Trophoblast cell (in vitro differentiated cells and primary cell): ENCODE data around the gene ZNF605.
"Not testable (repeated sequence)": the region's sequence is repeated elsewhere in the genome, so short reads cannot be mapped to it uniquely, and the experiment has no call there.

Source experiments
- DNase-seq, 2 donors: peaks; one replicate each; pipeline ENCODE4 v3.0.0-alpha.2; 2016
- H2AFZ ChIP-seq: 2 replicates; pipeline ENCODE4 v1.6.1; 2013; ENCODE audit warnings: low read length, moderate library complexity, mild to moderate bottlenecking; ENCODE audit not compliant: insufficient read depth, poor library complexity
- H2AK5ac ChIP-seq: 2 replicates; pipeline ENCODE4 v1.6.1; 2013; ENCODE audit warnings: mild to moderate bottlenecking, low read length
- H2BK120ac ChIP-seq: 2 replicates; pipeline ENCODE4 v1.6.1; 2013; ENCODE audit warnings: low read length, mild to moderate bottlenecking, moderate library complexity; ENCODE audit not compliant: insufficient read depth, poor library complexity
- H2BK12ac ChIP-seq: 2 replicates; pipeline ENCODE4 v1.6.1; 2013; ENCODE audit warnings: mild to moderate bottlenecking, low read length, moderate library complexity
- H2BK5ac ChIP-seq: 2 replicates; pipeline ENCODE4 v1.6.1; 2013; ENCODE audit warnings: low read length, low read depth, moderate library complexity, mild to moderate bottlenecking; ENCODE audit not compliant: poor library complexity
- H3K14ac ChIP-seq: 2 replicates; pipeline ENCODE4 v1.6.1; 2013; ENCODE audit warnings: mild to moderate bottlenecking, low read length
- H3K18ac ChIP-seq: 2 replicates; pipeline ENCODE4 v1.6.1; 2013; ENCODE audit warnings: mild to moderate bottlenecking, low read length
- H3K23ac ChIP-seq: 2 replicates; pipeline ENCODE4 v1.6.1; 2013; ENCODE audit warnings: low read length
- H3K27ac ChIP-seq: 2 replicates; pipeline ENCODE4 v1.5.1; 2013; ENCODE audit warnings: low read depth, mild to moderate bottlenecking, inconsistent platforms, low read length, moderate library complexity
- H3K27me3 ChIP-seq: 2 replicates; pipeline ENCODE4 v1.6.1; 2013; ENCODE audit warnings: inconsistent platforms, mild to moderate bottlenecking, low read length, moderate library complexity; ENCODE audit not compliant: insufficient read depth
- H3K36me3 ChIP-seq, 2 experiments: 1 replicate in 1 of 2; 2 replicates in 1 of 2; pipeline ENCODE4 v1.6.1; 2013; ENCODE audit warnings: low read length in 2 of 2, mild to moderate bottlenecking in 2 of 2, moderate library complexity in 1 of 2; ENCODE audit not compliant: insufficient read depth in 2 of 2, control insufficient read depth in 1 of 2
- H3K4ac ChIP-seq: 2 replicates; pipeline ENCODE4 v1.6.1; 2013; ENCODE audit warnings: low read depth, mild to moderate bottlenecking, low read length, moderate library complexity
- H3K4me1 ChIP-seq, 2 experiments: 1 replicate in 1 of 2; 2 replicates in 1 of 2; pipeline ENCODE4 v1.6.1; 2013; ENCODE audit warnings: low read length in 2 of 2, mild to moderate bottlenecking in 2 of 2, moderate library complexity in 1 of 2; ENCODE audit not compliant: insufficient read depth in 2 of 2, control insufficient read depth in 1 of 2
- H3K4me2 ChIP-seq: 2 replicates; pipeline ENCODE4 v1.6.1; 2013; ENCODE audit warnings: inconsistent platforms, mild to moderate bottlenecking, low read length, moderate library complexity
- H3K4me3 ChIP-seq: 2 replicates; pipeline ENCODE4 v1.5.1; 2013; ENCODE audit warnings: mild to moderate bottlenecking, low read depth, low read length, inconsistent platforms
- H3K79me1 ChIP-seq: one replicate; pipeline ENCODE4 v1.6.1; 2013; ENCODE audit warnings: low read length
- H3K79me2 ChIP-seq: 2 replicates; pipeline ENCODE4 v1.6.1; 2013; ENCODE audit warnings: low read length, mild to moderate bottlenecking; ENCODE audit not compliant: control insufficient read depth, insufficient read depth, poor library complexity
- H3K9ac ChIP-seq: 2 replicates; pipeline ENCODE4 v1.6.1; 2013; ENCODE audit warnings: mild to moderate bottlenecking, low read length
- H3K9me3 ChIP-seq: 2 replicates; pipeline ENCODE4 v1.6.1; 2013; ENCODE audit warnings: low read depth, mild to moderate bottlenecking, control low read depth, inconsistent platforms, low read length; ENCODE audit not compliant: insufficient read depth
- H4K12ac ChIP-seq: 2 replicates; pipeline ENCODE4 v1.6.1; 2013; ENCODE audit warnings: low read depth, mild to moderate bottlenecking, low read length, moderate library complexity
- H4K8ac ChIP-seq: 2 replicates; pipeline ENCODE4 v1.6.1; 2013; ENCODE audit warnings: low read depth, mild to moderate bottlenecking, low read length, moderate library complexity
- H4K91ac ChIP-seq: one replicate; pipeline ENCODE4 v1.6.1; 2013; ENCODE audit warnings: low read depth, mild to moderate bottlenecking, low read length, moderate library complexity
- WGBS: extraction: QIAGEN DNeasy Blood & Tissue Kit; methylation state at CpG from one replicate; pipeline ENCODE4 v1.1.7; 2013; ENCODE audit warnings: missing lambda C conversion rate; ENCODE audit not compliant: insufficient read length, insufficient coverage; ENCODE audit errors: extremely low coverage; 5-methylcytosine and 5-hydroxymethylcytosine counted together

Gene ZNF605

GRCh38 chr12:132976870-132977269 lies 20.8 kb upstream of the ZNF605 start:
- H3K4me2 ChIP-seq, H3K4me1 ChIP-seq, H3K4me3 ChIP-seq, H3K9ac ChIP-seq, H2BK12ac ChIP-seq, H3K4ac ChIP-seq, H4K12ac ChIP-seq, H2AFZ ChIP-seq, H3K14ac ChIP-seq, H4K8ac ChIP-seq, H3K79me2 ChIP-seq, H3K27ac ChIP-seq, H3K18ac ChIP-seq, H3K36me3 ChIP-seq, H3K23ac ChIP-seq, H3K27me3 ChIP-seq, H2BK120ac ChIP-seq, H3K79me1 ChIP-seq, H2AK5ac ChIP-seq, H2BK5ac ChIP-seq, H4K91ac ChIP-seq: not testable (repeated sequence)
- DNase-seq: peak in 1 of 2 donors; percentile 17
- no CpG with 5 or more reads among the region's 13 CpGs for WGBS
- peaks cover 10% of the 10 kb centered on the region for H3K9me3 ChIP-seq

- H3K4ac ChIP-seq: no peak overlapping the region
These were observed 16.3 kb upstream of the ZNF605 start for GRCh38 chr12:132972374-132972773.

GRCh38 chr12:132967736-132968135 lies 11.6 kb upstream of the ZNF605 start:
- no peak overlapping the region for H2BK120ac ChIP-seq
- H4K91ac ChIP-seq: no peak overlapping the region
- H3K27me3 ChIP-seq: no peaks in the 10 kb centered on the region
- peaks cover 32% of the 10 kb centered on the region for H3K9me3 ChIP-seq
- no peak overlapping the region for H2BK12ac ChIP-seq
- WGBS: no CpG with 5 or more reads among the region's 21 CpGs
- H2AFZ ChIP-seq: no peak overlapping the region
- H3K36me3 ChIP-seq: no peaks in the 10 kb centered on the region
- no peak overlapping the region for H3K4me2 ChIP-seq
- H2AK5ac ChIP-seq: no peak overlapping the region
- no peak overlapping the region for H3K14ac ChIP-seq
- no peaks in the 10 kb centered on the region for H3K79me1 ChIP-seq
- no peak overlapping the region for H4K12ac ChIP-seq
- H3K79me2 ChIP-seq: no peaks in the 10 kb centered on the region
- peak overlapping the region; percentile 25 for H3K4me3 ChIP-seq
- H2BK5ac ChIP-seq: no peak overlapping the region
- no peak for DNase-seq
- no peak overlapping the region for H3K23ac ChIP-seq
- no peak overlapping the region for H3K9ac ChIP-seq
- no peak overlapping the region for H4K8ac ChIP-seq
- no peak overlapping the region for H3K4ac ChIP-seq
- H3K27ac ChIP-seq: no peak overlapping the region
- no peaks in the 10 kb centered on the region for H3K4me1 ChIP-seq
- no peak overlapping the region for H3K18ac ChIP-seq

More at GRCh38 chr12:132972374-132972773, 16.3 kb upstream of the ZNF605 start:
- Histone ChIP-seq H4K8ac (no peak overlapping the region), H3K9ac (no peak overlapping the region), H3K14ac (no peak overlapping the region), H3K4me2 (no peak overlapping the region), H3K4me1 (no peaks in the 10 kb centered on the region), H3K18ac (no peak overlapping the region), H2BK12ac (no peak overlapping the region), H2BK5ac (no peak overlapping the region), H4K91ac (no peak overlapping the region), H3K27me3 (no peaks in the 10 kb centered on the region), H3K79me2 (no peaks in the 10 kb centered on the region), H2AK5ac (no peak overlapping the region), H3K79me1 (no peaks in the 10 kb centered on the region), H3K23ac (no peak overlapping the region), H3K36me3 (no peaks in the 10 kb centered on the region), H3K27ac (no peak overlapping the region), H4K12ac (no peak overlapping the region), H3K9me3 (peaks cover 22% of the 10 kb centered on the region), H2AFZ (no peak overlapping the region), H3K4me3 (no peak overlapping the region), H2BK120ac (no peak overlapping the region)
- WGBS: no CpG with 5 or more reads among the region's 1 CpG
- no peak for DNase-seq

DNA sequence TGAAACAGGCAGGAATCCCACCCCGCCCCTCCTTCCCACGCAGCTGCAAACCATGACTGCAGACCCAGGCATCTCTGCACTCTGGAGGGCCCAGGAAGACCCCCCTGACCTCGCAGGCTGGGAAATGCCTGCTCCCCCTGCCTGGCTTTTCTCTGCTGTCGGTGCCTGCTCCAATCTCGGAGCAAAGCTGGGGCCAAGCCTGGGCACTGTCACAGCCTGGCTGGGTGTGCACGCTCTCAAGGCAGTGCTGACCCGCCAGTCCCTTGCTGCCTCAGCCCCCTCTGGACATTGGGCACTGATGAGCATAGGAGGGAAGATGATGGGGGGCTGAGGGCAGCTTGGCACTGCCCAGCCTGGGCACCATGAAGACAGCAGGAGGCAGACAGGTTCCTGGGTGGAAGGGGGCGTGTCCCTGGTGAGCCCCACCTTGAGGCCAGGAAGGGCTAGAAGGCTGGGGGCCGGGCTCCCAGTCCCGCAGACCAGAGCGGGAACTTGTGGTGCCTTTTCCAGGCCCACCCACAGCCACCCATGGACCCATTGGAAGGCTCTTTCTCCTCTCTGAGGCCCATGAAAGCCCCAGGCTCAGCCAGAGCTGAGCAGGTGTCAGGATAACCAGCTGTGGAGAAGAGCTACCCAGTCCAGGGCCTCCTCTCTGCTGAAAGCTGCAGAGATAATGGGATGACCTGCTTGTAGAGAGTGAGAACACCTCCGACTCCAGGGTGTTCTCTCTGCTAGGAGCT lies 10.7 kb upstream of the ZNF605 start:
- no peaks in the 10 kb centered on the region for H3K79me1 ChIP-seq
- no peaks in the 10 kb centered on the region for H3K79me2 ChIP-seq
- no peak overlapping the region for H3K4ac ChIP-seq
- H3K9me3 ChIP-seq: peaks cover 32% of the 10 kb centered on the region
- no peak overlapping the region for H3K14ac ChIP-seq
- no peaks in the 10 kb centered on the region for H3K36me3 ChIP-seq
- H2BK5ac ChIP-seq: no peak overlapping the region
- no peak for DNase-seq
- H4K12ac ChIP-seq: no peak overlapping the region
- H3K27ac ChIP-seq: no peak overlapping the region
- no peaks in the 10 kb centered on the region for H3K27me3 ChIP-seq
- H4K91ac ChIP-seq: no peak overlapping the region
- no peak overlapping the region for H3K18ac ChIP-seq
- H3K4me2 ChIP-seq: no peak overlapping the region
- no peak overlapping the region for H2AK5ac ChIP-seq
- no peak overlapping the region for H3K9ac ChIP-seq
- no CpG with 5 or more reads among the region's 12 CpGs for WGBS
- no peak overlapping the region for H4K8ac ChIP-seq
- H3K4me1 ChIP-seq: no peaks in the 10 kb centered on the region
- no peak overlapping the region for H3K23ac ChIP-seq
- no peak overlapping the region for H2BK12ac ChIP-seq
- no peak overlapping the region for H2BK120ac ChIP-seq
- H3K4me3 ChIP-seq: no peak overlapping the region
- H2AFZ ChIP-seq: no peak overlapping the region
